ACHN (cell line): ENCODE measurements around the gene LSM8.
"Not testable (repeated sequence)": the region's sequence is repeated elsewhere in the genome, so short reads cannot be mapped to it uniquely, and the experiment has no call there.

Experiments
- DNase-seq: peaks from one replicate; pipeline ENCODE4 v3.0.0-alpha.2; 2015
- in situ Hi-C: cut with HindIII; loops from 2 replicates; pipeline ENCODE4 v1.10.0; 2017; ENCODE audit warnings: low sequenced_read_pairs, low pct_ligation_motif_present, low pct_unique_long_range_greater_than_20kb

The LSM8 gene

GRCh38 chr7:118194571-118194970 is 10.6 kb downstream of the LSM8 start:
- no peak for DNase-seq
- in situ Hi-C loops, result no loop called here

- peak; percentile 80 for DNase-seq
- in situ Hi-C loops, result no loop called here
These were observed 12.0 kb downstream of the LSM8 start for GRCh38 chr7:118195837-118196474.

- in situ Hi-C loops, result no loop called here
- DNase-seq, result no peak
These were observed 18.1 kb downstream of the LSM8 start for GRCh38 chr7:118202061-118202460.

- in situ Hi-C loops, result no loop called here
- peak; percentile 85 for DNase-seq
These were observed 30.3 kb downstream of the LSM8 start for GRCh38 chr7:118214051-118214832.

- in situ Hi-C loops, result no loop called here
- no peak for DNase-seq
These were observed 30.8 kb downstream of the LSM8 start for GRCh38 chr7:118214833-118215182.

- DNase-seq, result no peak
- in situ Hi-C loops, result no loop called here
These were observed 33.3 kb downstream of the LSM8 start for GRCh38 chr7:118217210-118217619.

GRCh38 chr7:118218413-118219156 is 34.6 kb downstream of the LSM8 start:
- no peak for DNase-seq
- in situ Hi-C loops, result no loop called here

GRCh38 chr7:118219157-118219512 is 35.2 kb downstream of the LSM8 start:
- in situ Hi-C loops, result no loop called here
- DNase-seq, result no peak

GRCh38 chr7:118220583-118220982 is 36.6 kb downstream of the LSM8 start:
- DNase-seq, result no peak
- in situ Hi-C loops, result no loop called here

GRCh38 chr7:118222591-118222990 is 38.6 kb downstream of the LSM8 start:
- in situ Hi-C loops, result no loop called here
- DNase-seq, result no peak

- DNase-seq, result no peak
- in situ Hi-C loops, result no loop called here
These were observed 40.6 kb downstream of the LSM8 start, which contains the start of gene ANKRD7 for GRCh38 chr7:118224521-118224920. Gene ANKRD7 (plus strand): TSS chr7:118224704. CDS start chr7:118224831, 127 bp downstream.

GRCh38 chr7:118232837-118233236 is 48.9 kb downstream of the LSM8 start:
- no peak for DNase-seq
- in situ Hi-C loops, result no loop called here

GRCh38 chr7:118233799-118234198 is 49.8 kb downstream of the LSM8 start:
- DNase-seq, result no peak
- in situ Hi-C loops, result no loop called here

GRCh38 chr7:118239014-118239413 is 55.0 kb downstream of the LSM8 start:
- DNase-seq, result no peak
- in situ Hi-C loops, result no loop called here

GRCh38 chr7:118240320-118240719 is 56.4 kb downstream of the LSM8 start:
- in situ Hi-C loops, DNase-seq: not testable (repeated sequence)
